OCI-LY1 (cell line): Measurements from ENCODE around the gene RPL11.

Source experiments
- H2AFZ ChIP-seq: fragments of 200-600 bp; sonication (generic), shearing (Covaris generic); 2 replicates; pipeline ENCODE4 v1.6.0; 2014; ENCODE audit warnings: antibody characterized with exemption, mild to moderate bottlenecking, low read length
- H3F3A ChIP-seq: fragments of 200-600 bp; sonication (generic), shearing (Covaris generic); 2 replicates; pipeline ENCODE4 v1.6.0; 2014; ENCODE audit warnings: mild to moderate bottlenecking, antibody characterized with exemption, low read length, moderate library complexity; ENCODE audit not compliant: insufficient read depth
- H3K27ac ChIP-seq: fragments of 200-600 bp; sonication (generic); 2 replicates; pipeline ENCODE4 v1.5.1; 2014; ENCODE audit warnings: low read length, mixed run types, mild to moderate bottlenecking, low read depth; ENCODE audit not compliant: poor library complexity, severe bottlenecking
- H3K27me3 ChIP-seq: fragments of 200-600 bp; sonication (generic); 2 replicates; pipeline ENCODE4 v1.6.0; 2014; ENCODE audit warnings: antibody characterized with exemption, mild to moderate bottlenecking, low read length, moderate library complexity; ENCODE audit not compliant: insufficient read depth
- H3K36me3 ChIP-seq: fragments of 200-600 bp; sonication (generic); 2 replicates; pipeline ENCODE4 v1.6.1; 2014; ENCODE audit warnings: mild to moderate bottlenecking, antibody characterized with exemption, low read length, moderate library complexity, mixed read lengths; ENCODE audit not compliant: insufficient read depth
- H3K4me1 ChIP-seq: fragments of 200-600 bp; sonication (generic); 2 replicates; pipeline ENCODE4 v1.5.1; 2014; ENCODE audit warnings: mild to moderate bottlenecking, low read length, moderate library complexity; ENCODE audit not compliant: insufficient read depth, severe bottlenecking
- H3K4me2 ChIP-seq: fragments of 200-600 bp; sonication (generic), shearing (Covaris generic); 2 replicates; pipeline ENCODE4 v1.6.1; 2014; ENCODE audit warnings: low read length
- H3K4me3 ChIP-seq: fragments of 200-600 bp; sonication (generic); 2 replicates; pipeline ENCODE4 v1.5.1; 2014; ENCODE audit warnings: low read length, low read depth, mild to moderate bottlenecking, mixed read lengths; ENCODE audit not compliant: poor library complexity, severe bottlenecking
- H3K79me2 ChIP-seq: fragments of 200-600 bp; shearing (Covaris generic); 2 replicates; pipeline ENCODE4 v1.6.1; 2016; ENCODE audit warnings: mixed run types, low read length, mixed read lengths; ENCODE audit not compliant: insufficient read depth
- H3K9ac ChIP-seq: fragments of 200-600 bp; sonication (generic), shearing (Covaris generic); 2 replicates; pipeline ENCODE4 v1.6.1; 2014; ENCODE audit warnings: mild to moderate bottlenecking, low read length, mixed read lengths
- H3K9me2 ChIP-seq: fragments of 200-600 bp; sonication (generic), shearing (Covaris generic); 2 replicates; pipeline ENCODE4 v1.6.1; 2014; ENCODE audit warnings: low read depth, mild to moderate bottlenecking, low read length, mixed read lengths
- H3K9me3 ChIP-seq: fragments of 200-600 bp; shearing (Covaris generic); 2 replicates; pipeline ENCODE4 v1.6.1; 2014; ENCODE audit warnings: low read length, mixed read lengths
- H4K20me1 ChIP-seq: fragments of 200-600 bp; sonication (generic), shearing (Covaris generic); 2 replicates; pipeline ENCODE4 v1.6.0; 2016; ENCODE audit warnings: mild to moderate bottlenecking, low read length; ENCODE audit not compliant: insufficient read depth
- EZH2 ChIP-seq: fragments of 200-600 bp; sonication (generic), shearing (Covaris generic); IDR thresholded peaks from 2 replicates; pipeline ENCODE4 v1.8.0; 2017; ENCODE audit warnings: borderline replicate concordance, mixed run types, mild to moderate bottlenecking, antibody characterized with exemption, low read length, moderate library complexity, mixed read lengths
- TF ChIP-seq, protein P1 (sequence below): fragments of 200-600 bp; sonication (generic), shearing (Covaris generic); IDR thresholded peaks from 2 replicates; pipeline ENCODE4 v1.5.1; 2017; ENCODE audit warnings: mild to moderate bottlenecking, antibody characterized with exemption, low read length, moderate library complexity, mixed read lengths

The RPL11 gene

DNA sequence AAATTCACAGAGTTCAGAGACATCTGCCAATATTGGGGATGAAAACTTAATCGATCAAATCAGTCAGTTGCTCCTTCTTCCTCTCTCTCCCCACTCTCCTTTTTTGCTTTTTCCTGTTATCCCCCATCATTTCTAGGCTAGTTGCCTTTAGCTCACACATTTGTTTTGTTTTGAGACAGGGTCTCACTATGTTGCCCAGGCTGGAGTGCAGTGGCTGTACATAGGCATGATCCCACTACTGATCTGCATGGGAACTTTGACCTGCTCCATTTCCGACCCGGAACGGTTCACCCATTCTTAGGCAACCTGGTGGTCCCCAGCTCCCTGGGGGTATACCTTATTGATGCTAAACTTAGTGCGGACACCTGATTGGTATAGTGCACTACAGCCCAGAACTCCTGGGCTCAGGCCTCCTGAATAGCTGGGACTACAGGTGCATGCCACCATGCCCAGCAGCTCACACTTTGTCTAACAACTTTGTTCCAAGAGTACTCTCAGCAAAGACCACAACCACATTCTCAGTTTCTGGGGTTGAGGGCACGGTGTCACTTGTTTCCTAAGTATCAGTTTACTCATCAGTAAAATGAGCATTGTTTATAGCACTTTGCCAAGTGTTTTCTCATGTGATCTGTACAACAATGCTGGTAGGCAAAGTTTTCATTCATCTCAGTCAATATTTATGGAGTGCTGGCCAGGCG, 45.0 kb downstream of the RPL11 start:
- no peaks in the 10 kb centered on the region for H3K79me2 ChIP-seq
- no peaks in the 10 kb centered on the region for H3K9me2 ChIP-seq
- no peaks in the 10 kb centered on the region for H4K20me1 ChIP-seq
- no peaks in the 10 kb centered on the region for H3K27me3 ChIP-seq
- no peak overlapping the region for H3K4me2 ChIP-seq
- TF ChIP-seq, protein P1, sequence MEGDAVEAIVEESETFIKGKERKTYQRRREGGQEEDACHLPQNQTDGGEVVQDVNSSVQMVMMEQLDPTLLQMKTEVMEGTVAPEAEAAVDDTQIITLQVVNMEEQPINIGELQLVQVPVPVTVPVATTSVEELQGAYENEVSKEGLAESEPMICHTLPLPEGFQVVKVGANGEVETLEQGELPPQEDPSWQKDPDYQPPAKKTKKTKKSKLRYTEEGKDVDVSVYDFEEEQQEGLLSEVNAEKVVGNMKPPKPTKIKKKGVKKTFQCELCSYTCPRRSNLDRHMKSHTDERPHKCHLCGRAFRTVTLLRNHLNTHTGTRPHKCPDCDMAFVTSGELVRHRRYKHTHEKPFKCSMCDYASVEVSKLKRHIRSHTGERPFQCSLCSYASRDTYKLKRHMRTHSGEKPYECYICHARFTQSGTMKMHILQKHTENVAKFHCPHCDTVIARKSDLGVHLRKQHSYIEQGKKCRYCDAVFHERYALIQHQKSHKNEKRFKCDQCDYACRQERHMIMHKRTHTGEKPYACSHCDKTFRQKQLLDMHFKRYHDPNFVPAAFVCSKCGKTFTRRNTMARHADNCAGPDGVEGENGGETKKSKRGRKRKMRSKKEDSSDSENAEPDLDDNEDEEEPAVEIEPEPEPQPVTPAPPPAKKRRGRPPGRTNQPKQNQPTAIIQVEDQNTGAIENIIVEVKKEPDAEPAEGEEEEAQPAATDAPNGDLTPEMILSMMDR: no peak
- TF ChIP-seq EZH2: no peak
- no peak overlapping the region for H3K27ac ChIP-seq
- no peaks in the 10 kb centered on the region for H3K4me1 ChIP-seq
- H3K4me3 ChIP-seq: no peak overlapping the region
- no peaks in the 10 kb centered on the region for H3K9me3 ChIP-seq
- H2AFZ ChIP-seq: no peak overlapping the region
- no peaks in the 10 kb centered on the region for H3F3A ChIP-seq
- no peaks in the 10 kb centered on the region for H3K36me3 ChIP-seq
- H3K9ac ChIP-seq: no peak overlapping the region

DNA sequence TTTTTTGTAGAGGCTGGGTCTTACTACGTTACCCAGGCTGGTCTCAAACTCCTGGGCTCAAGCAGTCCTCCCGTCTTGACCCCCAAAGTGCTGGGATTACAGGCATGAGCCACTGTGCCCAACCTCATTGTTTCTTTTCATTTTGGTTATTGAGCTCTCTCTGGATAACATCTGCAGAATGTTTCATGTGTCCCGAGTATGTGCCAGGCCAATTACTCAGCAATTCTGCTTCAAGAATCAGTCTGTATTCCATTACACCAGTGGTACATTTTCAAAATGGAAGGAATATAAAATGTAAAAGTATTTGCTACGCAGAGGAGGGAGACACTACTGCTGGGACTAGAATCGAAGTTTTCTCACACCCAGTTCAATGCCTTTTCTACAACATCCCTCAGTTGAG, 50.0 kb downstream of the RPL11 start:
- Histone ChIP-seq H3K79me2 (peaks cover 22% of the 10 kb centered on the region), H3K9me3 (no peaks in the 10 kb centered on the region), H4K20me1 (no peaks in the 10 kb centered on the region), H3K4me1 (peaks cover 24% of the 10 kb centered on the region), H3K27me3 (no peaks in the 10 kb centered on the region), H3K27ac (no peak overlapping the region), H3K9ac (no peak overlapping the region), H3K4me2 (no peak overlapping the region), H3K9me2 (no peaks in the 10 kb centered on the region), H3K4me3 (no peak overlapping the region), H3K36me3 (peaks cover 7% of the 10 kb centered on the region), H2AFZ (no peak overlapping the region), H3F3A (0 out of 2 replicates have a peak, but pooled peaks cover 4% of the 10 kb centered on the region)
- TF ChIP-seq EZH2: no peak
- TF ChIP-seq, protein P1: no peak

DNA sequence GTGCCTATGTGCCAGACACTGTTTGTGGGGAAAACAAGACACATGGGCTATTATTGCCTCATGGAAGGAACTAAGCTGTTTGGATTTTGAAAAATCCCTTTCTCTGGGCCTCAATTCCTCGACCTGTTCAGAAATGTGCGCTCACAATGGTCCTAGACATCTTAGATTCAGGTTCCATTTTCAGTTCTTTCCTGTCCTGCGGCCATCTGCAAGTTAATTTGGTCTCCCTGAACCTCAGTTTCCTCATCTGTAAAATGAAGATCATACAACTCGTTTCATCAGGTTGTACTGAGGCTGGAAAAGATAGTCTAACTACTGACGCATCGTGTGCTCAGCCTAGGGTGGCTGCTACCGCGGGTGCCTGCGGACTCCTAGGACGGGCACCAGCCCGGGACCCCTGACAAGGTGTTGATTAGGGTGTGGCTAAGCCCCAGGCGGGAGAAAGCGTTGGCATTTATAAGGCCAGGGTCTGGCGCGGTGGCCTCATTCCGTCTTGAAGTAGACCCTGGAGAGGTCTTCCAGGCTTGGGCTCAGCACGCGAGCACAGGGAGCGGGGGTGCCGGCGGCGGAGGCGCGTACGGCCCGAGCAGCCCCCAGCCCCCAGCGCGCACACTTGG, 51.2 kb downstream of the RPL11 start:
- peak overlapping the region; percentile 86 for H3K9ac ChIP-seq
- peaks cover 34% of the 10 kb centered on the region for H3K79me2 ChIP-seq
- H3K4me1 ChIP-seq: peaks cover 29% of the 10 kb centered on the region
- TF ChIP-seq EZH2: no peak
- TF ChIP-seq, protein P1: no peak
- H3K36me3 ChIP-seq: peaks cover 16% of the 10 kb centered on the region
- H3K4me2 ChIP-seq: peak overlapping the region; percentile 69
- no peaks in the 10 kb centered on the region for H3K27me3 ChIP-seq
- peak overlapping the region; percentile 88 for H3K4me3 ChIP-seq
- no peaks in the 10 kb centered on the region for H3K9me2 ChIP-seq
- 0 out of 2 replicates have a peak, but pooled peaks cover 4% of the 10 kb centered on the region for H3F3A ChIP-seq
- H3K27ac ChIP-seq: no peak overlapping the region
- H2AFZ ChIP-seq: no peak overlapping the region
- H4K20me1 ChIP-seq: no peaks in the 10 kb centered on the region
- H3K9me3 ChIP-seq: no peaks in the 10 kb centered on the region
